Mucosa of descending colon (tissue), 3 donors: ENCODE results near the gene HES2. TPM values are rescaled to one million over a fixed set of nuclear protein-coding genes. Genes with fewer than 3 reads are reported as not detected.
A peak's percentile ranks its signal among the peaks of the same experiment; 100 is the strongest.

Source experiments
- ATAC-seq: fragments of 200-7000 bp; cut with Tn5 transposase; one replicate; pipeline ENCODE4 v1.9.1; 2020; ENCODE audit warnings: mild to moderate bottlenecking, moderate library complexity
- DNase-seq, 3 donors: peaks; one replicate each; pipeline ENCODE4 v3.0.0-alpha.2; 2020
- H3K36me3 ChIP-seq: fragments of 200-600 bp; one replicate; pipeline ENCODE4 v1.8.0; 2021; ENCODE audit warnings: low read depth, mild to moderate bottlenecking
- H3K4me1 ChIP-seq: fragments of 200-600 bp; one replicate; pipeline ENCODE4 v1.8.0; 2021; ENCODE audit warnings: low read depth, mild to moderate bottlenecking
- H3K4me3 ChIP-seq: fragments of 200-600 bp; one replicate; pipeline ENCODE4 v1.8.0; 2021; ENCODE audit warnings: mild to moderate bottlenecking
- H3K9me3 ChIP-seq: fragments of 200-600 bp; one replicate; pipeline ENCODE4 v1.8.0; 2021; ENCODE audit warnings: mild to moderate bottlenecking
- CTCF ChIP-seq: fragments of 200-600 bp; IDR thresholded peaks from one replicate; pipeline ENCODE4 v1.8.0; 2022; ENCODE audit warnings: antibody characterized with exemption, mild to moderate bottlenecking
- intact Hi-C, 2 donors: fragments of 100-400 bp; cut with DNase I in 1 of 2; cut with micrococcal nuclease in 1 of 2; formaldehyde crosslinking; loops; one replicate each; pipeline versions ENCODE4 v1.11.0 to v1.11.1; 2022; cut with DNase I, micrococcal nuclease
- total RNA-seq, 3 donors: library from RNA; stranded (reverse); fragmentation: NEBNext Ultra II Directional in 2 of 3; extraction: Animal tissue kit (Norgen Biotek cat#: 25700) in 2 of 3; gene quantifications; one replicate each; pipeline versions ENCODE4 v1.2.1 to v1.2.4, GENCODE V29; 2021 to 2023
- donor health status: DM: no; HTN: no; CAD: no; lungs with moderate emphysema.
- donor health status: DM: no; HTN: no; CAD: no.
- donor health status: DM: no; HTN: yes; CAD: no.

Gene HES2
- total RNA-seq, 3 donors from 2014 or later: 8.6 to 23.0 (median 22.4) TPM

- Histone ChIP-seq H3K4me1 (peaks cover 18% of the 10 kb centered on the region), H3K36me3 (no peaks in the 10 kb centered on the region), H3K4me3 (no peak overlapping the region), H3K9me3 (no peaks in the 10 kb centered on the region)
- intact Hi-C loops: loop anchor here (10.0 kb wide), 3 partner anchors 54 to 164 kb away; partner anchors contain the start of gene HES3 (in 1 of the 2)
- peak; percentile 59 for ATAC-seq
- DNase-seq: no peak
- no peak for TF ChIP-seq CTCF
Measured at GRCh38 chr1:6409053-6409452, 10.7 kb downstream of the HES2 start.

- Histone ChIP-seq H3K36me3 (no peaks in the 10 kb centered on the region), H3K4me3 (no peak overlapping the region), H3K9me3 (no peaks in the 10 kb centered on the region), H3K4me1 (peaks cover 13% of the 10 kb centered on the region)
- no peak for TF ChIP-seq CTCF
- ATAC-seq (no peak), DNase-seq (no peak)
- intact Hi-C loops: loop anchor here (10.0 kb wide), 3 partner anchors 53 to 163 kb away; partner anchors contain the start of gene HES3 (in 1 of the 2)
Measured at GRCh38 chr1:6408023-6408422, 11.7 kb downstream of the HES2 start.

- Histone ChIP-seq H3K4me3 (no peak overlapping the region), H3K9me3 (no peaks in the 10 kb centered on the region), H3K4me1 (peaks cover 8% of the 10 kb centered on the region), H3K36me3 (no peaks in the 10 kb centered on the region)
- ATAC-seq: peak; percentile 55
- DNase-seq: peak in 1 of 3 donors; percentile 2
- TF ChIP-seq CTCF: no peak
- intact Hi-C loops: loop anchor here (10.0 kb wide), 3 partner anchors 47 to 157 kb away; partner anchors contain the start of gene HES3 (in 1 of the 2)
Measured at GRCh38 chr1:6401673-6402072, 18.0 kb downstream of the HES2 start.

GRCh38 chr1:6399294-6399693 is 20.4 kb downstream of the HES2 start:
- intact Hi-C loops: no loop called here
- Histone ChIP-seq H3K9me3 (no peaks in the 10 kb centered on the region), H3K4me1 (peaks cover 2% of the 10 kb centered on the region), H3K4me3 (no peak overlapping the region), H3K36me3 (no peaks in the 10 kb centered on the region)
- DNase-seq (no peak), ATAC-seq (no peak)
- TF ChIP-seq CTCF: no peak

- TF ChIP-seq CTCF: no peak
- H3K9me3 ChIP-seq: no peaks in the 10 kb centered on the region
- intact Hi-C loops: no loop called here
- DNase-seq: peak in 1 of 3 donors; percentile 14
- H3K4me1 ChIP-seq: peaks cover 4% of the 10 kb centered on the region
- no peak overlapping the region for H3K4me3 ChIP-seq
- H3K36me3 ChIP-seq: no peaks in the 10 kb centered on the region
- no peak for ATAC-seq
Measured at GRCh38 chr1:6397844-6398441, 21.8 kb downstream of the HES2 start.
